HG03280 (cell line): Measurements from ENCODE around the gene ATP6V0A4.
"Not testable (repeated sequence)": the region's sequence is repeated elsewhere in the genome, so short reads cannot be mapped to it uniquely, and the experiment has no call there.

Source experiments
- ATAC-seq: cut with Tn5 transposase; IDR thresholded peaks from one replicate; pipeline ENCODE4 v1.9.1; 2021; ENCODE audit warnings: mild to moderate bottlenecking, moderate library complexity; ENCODE audit not compliant: unreplicated experiment

ATP6V0A4 gene

GRCh38 chr7:138804618-138805017 is 6.6 kb upstream of the ATP6V0A4 start:
- no peak for ATAC-seq

GRCh38 chr7:138802706-138803105 is 4.7 kb upstream of the ATP6V0A4 start:
- no peak for ATAC-seq

GRCh38 chr7:138801256-138801655 is 3.3 kb upstream of the ATP6V0A4 start:
- ATAC-seq = no peak

GRCh38 chr7:138799336-138800000 is 1.5 kb upstream of the ATP6V0A4 start:
- ATAC-seq = no peak

GRCh38 chr7:138798836-138799235 is 840 bp upstream of the ATP6V0A4 start:
- ATAC-seq = no peak

GRCh38 chr7:138797046-138797445 is 950 bp downstream of the ATP6V0A4 start:
- ATAC-seq = not testable (repeated sequence)

- no peak for ATAC-seq
Observed at GRCh38 chr7:138796038-138796615, 1.9 kb downstream of the ATP6V0A4 start.

GRCh38 chr7:138785587-138786437 is 12.2 kb downstream of the ATP6V0A4 start:
- no peak for ATAC-seq

- ATAC-seq = no peak
Observed at GRCh38 chr7:138784692-138785091, 13.3 kb downstream of the ATP6V0A4 start.

GRCh38 chr7:138781004-138781403 is 17.0 kb downstream of the ATP6V0A4 start:
- ATAC-seq = no peak

GRCh38 chr7:138776166-138776833 is 21.7 kb downstream of the ATP6V0A4 start:
- ATAC-seq = no peak

- ATAC-seq = no peak
Observed at GRCh38 chr7:138773817-138774216, 24.2 kb downstream of the ATP6V0A4 start.

- ATAC-seq = no peak
Observed at GRCh38 chr7:138773176-138773575, 24.8 kb downstream of the ATP6V0A4 start.

- ATAC-seq = no peak
Observed at GRCh38 chr7:138770904-138771303, 27.1 kb downstream of the ATP6V0A4 start.

GRCh38 chr7:138768241-138768640 is 29.8 kb downstream of the ATP6V0A4 start:
- ATAC-seq = no peak

GRCh38 chr7:138756591-138757242 is 41.3 kb downstream of the ATP6V0A4 start:
- no peak for ATAC-seq

- no peak for ATAC-seq
Observed at GRCh38 chr7:138755842-138756590, 42.0 kb downstream of the ATP6V0A4 start.

- ATAC-seq = no peak
Observed at GRCh38 chr7:138755331-138755747, 42.7 kb downstream of the ATP6V0A4 start.

- no peak for ATAC-seq
Observed at GRCh38 chr7:138753610-138754009, 44.4 kb downstream of the ATP6V0A4 start.

- ATAC-seq = no peak
Observed at GRCh38 chr7:138753150-138753518, 44.9 kb downstream of the ATP6V0A4 start.
